HCT116 (cell line): ENCODE results near the gene MED27. TPM values are rescaled to one million over a fixed set of nuclear protein-coding genes. Genes with fewer than 3 reads are reported as not detected.

Source experiments
- ATAC-seq: fragments of 200-7000 bp; cut with Tn5 transposase; 2 replicates; pipeline ENCODE4 v1.9.1; 2020; ENCODE audit warnings: mild to moderate bottlenecking, moderate library complexity
- BruUV-seq: library from RNA; stranded (reverse); fragments of 400-500 nt; replicated peaks from 2 replicates; lab custom pipeline; 2021; lab: Mats Ljungman, UMichigan
- CTCF ChIA-PET: fragments of 300-600 bp; sonication (Branson Sonifier 250); formaldehyde crosslinking; loops from one replicate; lab custom pipeline; 2021; ENCODE audit warnings: antibody characterized with exemption; lab: Charles Lee
- POLR2A ChIA-PET: fragments of 300-600, 350-600 bp; sonication (Branson Sonifier 250); formaldehyde crosslinking; loops from one replicate; lab custom pipeline; 2021; ENCODE audit warnings: antibody characterized with exemption; lab: Charles Lee
- RAD21 ChIA-PET, 2 experiments: fragments of 300-600 bp; sonication (Branson Sonifier 250); formaldehyde crosslinking; loops; one replicate each; lab custom pipeline; 2023; ENCODE audit warnings: low total read pairs in 2 of 2; ENCODE audit not compliant: uncharacterized antibody in 2 of 2, unreplicated experiment in 2 of 2, low non-redundant PET in 1 of 2; lab: Charles Lee
- DNase-seq: peaks from one replicate; pipeline ENCODE4 v3.0.0-alpha.2; 2010; ENCODE audit warnings: low read depth, low spot score
- H2AFZ ChIP-seq: fragments of 200-600 bp; shearing (Covaris generic), sonication (generic); 2 replicates; pipeline ENCODE4 v1.6.1; 2017; ENCODE audit warnings: low read depth, mixed run types, mixed read lengths, antibody characterized with exemption, low read length; ENCODE audit not compliant: poor library complexity, severe bottlenecking
- H3K27ac ChIP-seq: 2 replicates; pipeline ENCODE4 v1.5.1; 2012; ENCODE audit warnings: low read depth, low read length
- H3K27me3 ChIP-seq: fragments of 200-600 bp; sonication (generic); 2 replicates; pipeline ENCODE4 v1.6.1; 2016; ENCODE audit warnings: mixed run types, low read length, mixed read lengths; ENCODE audit not compliant: insufficient read depth
- H3K36me3 ChIP-seq, 2 experiments: fragments of 200-500 bp in 1 of 2; fragments of 200-600 bp in 1 of 2; sonication (Bioruptor generic) in 1 of 2; sonication (generic) in 1 of 2; 2 replicates each; pipeline versions ENCODE4 v1.5.1 to v1.6.1; 2014 to 2016; ENCODE audit warnings: low read length in 2 of 2, inconsistent platforms in 1 of 2, mixed read lengths in 1 of 2, mixed run types in 1 of 2; ENCODE audit not compliant: insufficient read depth in 2 of 2, control insufficient read depth in 1 of 2
- H3K4me1 ChIP-seq, 2 experiments: fragments of 200-600 bp in 1 of 2; sonication (generic) in 1 of 2; 2 replicates each; pipeline versions ENCODE4 v1.5.1 to v1.6.1; 2012 to 2017; ENCODE audit warnings: low read length in 2 of 2, inconsistent platforms in 1 of 2, mild to moderate bottlenecking in 1 of 2, mixed read lengths in 1 of 2, mixed run types in 1 of 2, moderate library complexity in 1 of 2; ENCODE audit not compliant: insufficient read depth in 2 of 2, control insufficient read depth in 1 of 2
- H3K4me2 ChIP-seq: fragments of 200-600 bp; sonication (generic); 2 replicates; pipeline ENCODE4 v1.6.1; 2017; ENCODE audit warnings: mixed run types, low read length, mixed read lengths
- H3K4me3 ChIP-seq, 2 experiments: fragments of 200-600 bp in 1 of 2; sonication (generic) in 1 of 2; replicated peaks in 1 of 2; 2 replicates each; pipeline ENCODE4 v1.5.1; 2011 to 2016; ENCODE audit warnings: low read length in 2 of 2, control low read depth in 1 of 2, low read depth in 1 of 2, mild to moderate bottlenecking in 1 of 2, mixed read lengths in 1 of 2, mixed run types in 1 of 2
- H3K79me2 ChIP-seq: fragments of 200-600 bp; sonication (generic); 2 replicates; pipeline ENCODE4 v1.6.1; 2017; ENCODE audit warnings: mild to moderate bottlenecking, mixed run types, low read length, moderate library complexity, mixed read lengths; ENCODE audit not compliant: insufficient read depth
- H3K9ac ChIP-seq: fragments of 200-600 bp; sonication (generic); 2 replicates; pipeline ENCODE4 v1.6.1; 2016; ENCODE audit warnings: low read length, mixed read lengths
- H3K9me2 ChIP-seq: fragments of 200-600 bp; sonication (generic), shearing (Covaris generic); 2 replicates; pipeline ENCODE4 v1.6.1; 2017; ENCODE audit warnings: mixed run types, mild to moderate bottlenecking, moderate library complexity; ENCODE audit not compliant: insufficient read depth
- H3K9me3 ChIP-seq, 2 experiments: fragments of 200-500 bp in 1 of 2; fragments of 200-600 bp in 1 of 2; sonication (Bioruptor generic) in 1 of 2; sonication (generic) in 1 of 2; 2 replicates each; pipeline ENCODE4 v1.6.1; 2014 to 2017; ENCODE audit warnings: low read length in 2 of 2, mixed read lengths in 2 of 2, inconsistent platforms in 1 of 2, low read depth in 1 of 2, mild to moderate bottlenecking in 1 of 2, mixed run types in 1 of 2, moderate library complexity in 1 of 2; ENCODE audit not compliant: control insufficient read depth in 1 of 2, insufficient read depth in 1 of 2
- H4K20me1 ChIP-seq: fragments of 200-600 bp; sonication (generic), shearing (Covaris generic); 2 replicates; pipeline ENCODE4 v1.6.1; 2017; ENCODE audit warnings: mixed run types, mild to moderate bottlenecking, moderate library complexity; ENCODE audit not compliant: insufficient read depth
- CBX3 ChIP-seq: IDR thresholded peaks from 2 replicates; pipeline ENCODE4 v1.6.1; 2012; ENCODE audit warnings: low read depth
- CEBPB ChIP-seq: IDR thresholded peaks from 2 replicates; pipeline ENCODE4 v1.6.1; 2012; ENCODE audit warnings: low read depth
- ELF1 ChIP-seq: IDR thresholded peaks from 2 replicates; pipeline ENCODE4 v1.6.1; 2012; ENCODE audit warnings: low read depth, borderline replicate concordance
- EZH2 ChIP-seq: fragments of 200-600 bp; sonication (generic); IDR thresholded peaks from 2 replicates; pipeline ENCODE4 v1.6.1; 2017; ENCODE audit warnings: antibody characterized with exemption, mixed run types
- FOSL1 ChIP-seq: IDR thresholded peaks from 2 replicates; pipeline ENCODE4 v1.6.1; 2012; ENCODE audit warnings: low read depth
- JUND ChIP-seq: IDR thresholded peaks from 2 replicates; pipeline ENCODE4 v1.6.1; 2012
- POLR2A ChIP-seq: IDR thresholded peaks from 2 replicates; pipeline ENCODE4 v1.7.0; 2011; ENCODE audit warnings: borderline replicate concordance; ENCODE audit not compliant: insufficient read depth, insufficient read length; ENCODE audit errors: extremely low read depth
- POLR2AphosphoS5 ChIP-seq: IDR thresholded peaks from 2 replicates; pipeline ENCODE4 v1.6.1; 2011; ENCODE audit warnings: mild to moderate bottlenecking, low read depth, low read length, moderate library complexity
- SIN3A ChIP-seq: IDR thresholded peaks from 2 replicates; pipeline ENCODE4 v1.6.1; 2012; ENCODE audit warnings: low read depth
- SP1 ChIP-seq: IDR thresholded peaks from 2 replicates; pipeline ENCODE4 v1.6.1; 2012; ENCODE audit warnings: low read depth
- TCF7L2 ChIP-seq: IDR thresholded peaks from 2 replicates; pipeline ENCODE4 v1.7.0; 2011; ENCODE audit warnings: borderline replicate concordance, inconsistent platforms; ENCODE audit not compliant: insufficient read depth, insufficient read length; ENCODE audit errors: extremely low read depth
- YY1 ChIP-seq: IDR thresholded peaks from 2 replicates; pipeline ENCODE4 v1.6.1; 2011; ENCODE audit warnings: low read length, low read depth, moderate library complexity, mild to moderate bottlenecking; ENCODE audit not compliant: insufficient replicate concordance; ENCODE audit errors: extremely low read depth
- ZFX ChIP-seq: fragments of 450-650 bp; IDR thresholded peaks from 2 replicates; pipeline ENCODE4 v1.6.1; 2017
- ZNF274 ChIP-seq: fragments of 200-500 bp; sonication (Bioruptor generic); IDR thresholded peaks from 2 replicates; pipeline ENCODE4 v1.6.1; 2014; ENCODE audit warnings: mild to moderate bottlenecking, low read depth, low read length, inconsistent platforms
- intact Hi-C: fragments of 100-400 bp; cut with micrococcal nuclease; formaldehyde crosslinking; loops from 2 replicates; pipeline ENCODE4 v1.10.0; 2022
- total RNA-seq: library from RNA; stranded (reverse); gene quantifications from one replicate; pipeline ENCODE4 v1.2.1, GENCODE V29; 2021; ENCODE audit not compliant: unreplicated experiment
- TF ChIP-seq, protein P1 (sequence below): IDR thresholded peaks from 2 replicates; pipeline ENCODE4 v1.6.1; 2012
- TF ChIP-seq, protein P2 (sequence below): IDR thresholded peaks from 2 replicates; pipeline ENCODE4 v1.6.1; 2012; ENCODE audit warnings: low read depth
- TF ChIP-seq, protein P3 (sequence below): IDR thresholded peaks from 2 replicates; pipeline ENCODE4 v1.6.1; 2011; ENCODE audit warnings: mild to moderate bottlenecking, low read length, moderate library complexity; ENCODE audit not compliant: insufficient replicate concordance; ENCODE audit errors: extremely low read depth
- TF ChIP-seq, protein P4 (sequence below), 3 experiments: fragments of 200-600 bp in 1 of 3; sonication (generic) in 1 of 3; IDR thresholded peaks in 2 of 3; conservative IDR thresholded peaks in 1 of 3; 2 replicates each; pipeline ENCODE4 v1.5.1; 2012 to 2017; ENCODE audit warnings: low read depth in 2 of 3, low read length in 2 of 3, antibody characterized with exemption in 1 of 3, borderline replicate concordance in 1 of 3, control low read depth in 1 of 3, mild to moderate bottlenecking in 1 of 3, mixed read lengths in 1 of 3, mixed run types in 1 of 3, moderate library complexity in 1 of 3; ENCODE audit not compliant: insufficient read depth in 1 of 3

The MED27 gene
- total RNA-seq, 1 experiment from 2014 or later, result 26.9 TPM

DNA sequence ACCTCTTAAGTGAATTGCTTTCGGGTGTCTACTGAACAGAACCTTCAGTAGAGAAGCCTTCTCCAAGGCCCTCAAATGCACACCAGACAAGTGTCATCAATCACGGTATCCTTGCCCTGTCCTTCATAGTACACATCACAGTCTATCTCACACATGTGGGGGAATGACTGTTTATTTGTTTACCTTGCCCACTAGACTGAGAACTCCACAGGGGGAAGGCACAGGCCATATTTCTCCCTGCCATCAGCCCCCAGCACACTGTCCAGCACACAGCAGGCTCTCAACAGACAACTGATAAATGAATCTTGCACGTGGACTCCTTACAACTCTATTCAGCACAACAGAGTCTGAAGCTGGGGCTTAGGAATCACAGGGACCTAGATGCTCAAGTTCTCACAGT, 128.5 kb downstream of the MED27 start:
- intact Hi-C loops, result loop anchor here (10.0 kb wide), 1 partner anchor 186 kb away; no protein-coding TSS in a partner anchor
- no peak for ATAC-seq
- TF ChIP-seq ZNF274 (no peak), SP1 (no peak), CBX3 (no peak), ZFX (no peak), SIN3A (no peak), JUND (no peak), ELF1 (no peak), CEBPB (no peak), YY1 (no peak), TCF7L2 (no peak), POLR2AphosphoS5 (no peak), EZH2 (no peak), FOSL1 (no peak), POLR2A (no peak)
- TF ChIP-seq, protein P1, sequence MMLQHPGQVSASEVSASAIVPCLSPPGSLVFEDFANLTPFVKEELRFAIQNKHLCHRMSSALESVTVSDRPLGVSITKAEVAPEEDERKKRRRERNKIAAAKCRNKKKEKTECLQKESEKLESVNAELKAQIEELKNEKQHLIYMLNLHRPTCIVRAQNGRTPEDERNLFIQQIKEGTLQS, result no peak
- TF ChIP-seq, protein P2, sequence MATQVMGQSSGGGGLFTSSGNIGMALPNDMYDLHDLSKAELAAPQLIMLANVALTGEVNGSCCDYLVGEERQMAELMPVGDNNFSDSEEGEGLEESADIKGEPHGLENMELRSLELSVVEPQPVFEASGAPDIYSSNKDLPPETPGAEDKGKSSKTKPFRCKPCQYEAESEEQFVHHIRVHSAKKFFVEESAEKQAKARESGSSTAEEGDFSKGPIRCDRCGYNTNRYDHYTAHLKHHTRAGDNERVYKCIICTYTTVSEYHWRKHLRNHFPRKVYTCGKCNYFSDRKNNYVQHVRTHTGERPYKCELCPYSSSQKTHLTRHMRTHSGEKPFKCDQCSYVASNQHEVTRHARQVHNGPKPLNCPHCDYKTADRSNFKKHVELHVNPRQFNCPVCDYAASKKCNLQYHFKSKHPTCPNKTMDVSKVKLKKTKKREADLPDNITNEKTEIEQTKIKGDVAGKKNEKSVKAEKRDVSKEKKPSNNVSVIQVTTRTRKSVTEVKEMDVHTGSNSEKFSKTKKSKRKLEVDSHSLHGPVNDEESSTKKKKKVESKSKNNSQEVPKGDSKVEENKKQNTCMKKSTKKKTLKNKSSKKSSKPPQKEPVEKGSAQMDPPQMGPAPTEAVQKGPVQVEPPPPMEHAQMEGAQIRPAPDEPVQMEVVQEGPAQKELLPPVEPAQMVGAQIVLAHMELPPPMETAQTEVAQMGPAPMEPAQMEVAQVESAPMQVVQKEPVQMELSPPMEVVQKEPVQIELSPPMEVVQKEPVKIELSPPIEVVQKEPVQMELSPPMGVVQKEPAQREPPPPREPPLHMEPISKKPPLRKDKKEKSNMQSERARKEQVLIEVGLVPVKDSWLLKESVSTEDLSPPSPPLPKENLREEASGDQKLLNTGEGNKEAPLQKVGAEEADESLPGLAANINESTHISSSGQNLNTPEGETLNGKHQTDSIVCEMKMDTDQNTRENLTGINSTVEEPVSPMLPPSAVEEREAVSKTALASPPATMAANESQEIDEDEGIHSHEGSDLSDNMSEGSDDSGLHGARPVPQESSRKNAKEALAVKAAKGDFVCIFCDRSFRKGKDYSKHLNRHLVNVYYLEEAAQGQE, result no peak
- TF ChIP-seq, protein P3, sequence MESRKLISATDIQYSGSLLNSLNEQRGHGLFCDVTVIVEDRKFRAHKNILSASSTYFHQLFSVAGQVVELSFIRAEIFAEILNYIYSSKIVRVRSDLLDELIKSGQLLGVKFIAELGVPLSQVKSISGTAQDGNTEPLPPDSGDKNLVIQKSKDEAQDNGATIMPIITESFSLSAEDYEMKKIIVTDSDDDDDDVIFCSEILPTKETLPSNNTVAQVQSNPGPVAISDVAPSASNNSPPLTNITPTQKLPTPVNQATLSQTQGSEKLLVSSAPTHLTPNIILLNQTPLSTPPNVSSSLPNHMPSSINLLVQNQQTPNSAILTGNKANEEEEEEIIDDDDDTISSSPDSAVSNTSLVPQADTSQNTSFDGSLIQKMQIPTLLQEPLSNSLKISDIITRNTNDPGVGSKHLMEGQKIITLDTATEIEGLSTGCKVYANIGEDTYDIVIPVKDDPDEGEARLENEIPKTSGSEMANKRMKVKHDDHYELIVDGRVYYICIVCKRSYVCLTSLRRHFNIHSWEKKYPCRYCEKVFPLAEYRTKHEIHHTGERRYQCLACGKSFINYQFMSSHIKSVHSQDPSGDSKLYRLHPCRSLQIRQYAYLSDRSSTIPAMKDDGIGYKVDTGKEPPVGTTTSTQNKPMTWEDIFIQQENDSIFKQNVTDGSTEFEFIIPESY, result no peak
- TF ChIP-seq, protein P4, sequence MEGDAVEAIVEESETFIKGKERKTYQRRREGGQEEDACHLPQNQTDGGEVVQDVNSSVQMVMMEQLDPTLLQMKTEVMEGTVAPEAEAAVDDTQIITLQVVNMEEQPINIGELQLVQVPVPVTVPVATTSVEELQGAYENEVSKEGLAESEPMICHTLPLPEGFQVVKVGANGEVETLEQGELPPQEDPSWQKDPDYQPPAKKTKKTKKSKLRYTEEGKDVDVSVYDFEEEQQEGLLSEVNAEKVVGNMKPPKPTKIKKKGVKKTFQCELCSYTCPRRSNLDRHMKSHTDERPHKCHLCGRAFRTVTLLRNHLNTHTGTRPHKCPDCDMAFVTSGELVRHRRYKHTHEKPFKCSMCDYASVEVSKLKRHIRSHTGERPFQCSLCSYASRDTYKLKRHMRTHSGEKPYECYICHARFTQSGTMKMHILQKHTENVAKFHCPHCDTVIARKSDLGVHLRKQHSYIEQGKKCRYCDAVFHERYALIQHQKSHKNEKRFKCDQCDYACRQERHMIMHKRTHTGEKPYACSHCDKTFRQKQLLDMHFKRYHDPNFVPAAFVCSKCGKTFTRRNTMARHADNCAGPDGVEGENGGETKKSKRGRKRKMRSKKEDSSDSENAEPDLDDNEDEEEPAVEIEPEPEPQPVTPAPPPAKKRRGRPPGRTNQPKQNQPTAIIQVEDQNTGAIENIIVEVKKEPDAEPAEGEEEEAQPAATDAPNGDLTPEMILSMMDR (IDR thresholded peaks at IDR 0.05 in 2 of 3, conservative IDR thresholded peaks at IDR 0.05 in 1 of 3; ENCODE audit: borderline replicate concordance in 1 of 3, insufficient read depth in 1 of 3, low read depth in 2 of 3, low read length in 2 of 3), result no peak
- BruUV-seq, result no TSS peak
- Histone ChIP-seq H3K4me1 (no peaks in the 10 kb centered on the region), H3K4me3 (no peak overlapping the region), H3K79me2 (no peaks in the 10 kb centered on the region), H4K20me1 (no peaks in the 10 kb centered on the region), H3K9me3 (no peaks in the 10 kb centered on the region), H3K9me2 (no peaks in the 10 kb centered on the region), H3K9ac (no peak overlapping the region), H3K27me3 (no peaks in the 10 kb centered on the region), H3K4me2 (no peak overlapping the region), H3K36me3 (no peaks in the 10 kb centered on the region), H3K27ac (no peak overlapping the region), H2AFZ (no peak overlapping the region)
- ChIA-PET CTCF (no interaction called here), POLR2A (no interaction called here), RAD21 (no interaction called here)
- DNase-seq, result no peak
